ENCODE results near the gene ZNF678.

The ZNF678 gene

DNA sequence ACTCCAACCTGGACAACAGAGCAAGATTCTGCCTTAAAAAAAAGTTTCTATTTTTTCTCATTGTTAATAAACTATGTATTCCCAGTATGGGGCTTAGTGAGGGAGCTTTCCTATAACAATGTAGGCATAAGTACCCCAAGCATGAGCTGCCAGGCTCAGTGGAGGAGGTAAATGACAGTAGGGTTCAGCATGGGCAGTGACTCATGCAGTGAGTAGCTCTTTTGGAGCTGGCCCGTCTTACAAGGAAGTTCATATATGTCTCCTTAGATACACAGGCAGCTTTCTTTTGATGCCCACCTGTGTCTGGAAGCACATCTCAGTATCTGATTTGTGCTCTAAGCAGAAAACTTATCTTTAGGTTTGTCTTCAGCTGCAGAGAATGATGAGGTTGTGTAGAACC is 57.9 kb downstream of the ZNF678 start:
- no peak for DNase-seq
- H3K4me3 ChIP-seq: no peak overlapping the region
- H3K36me3 ChIP-seq: peaks cover 7 to 31% (median 16%) of the 10 kb centered on the region in 3 donors
- TF ChIP-seq, protein P1, sequence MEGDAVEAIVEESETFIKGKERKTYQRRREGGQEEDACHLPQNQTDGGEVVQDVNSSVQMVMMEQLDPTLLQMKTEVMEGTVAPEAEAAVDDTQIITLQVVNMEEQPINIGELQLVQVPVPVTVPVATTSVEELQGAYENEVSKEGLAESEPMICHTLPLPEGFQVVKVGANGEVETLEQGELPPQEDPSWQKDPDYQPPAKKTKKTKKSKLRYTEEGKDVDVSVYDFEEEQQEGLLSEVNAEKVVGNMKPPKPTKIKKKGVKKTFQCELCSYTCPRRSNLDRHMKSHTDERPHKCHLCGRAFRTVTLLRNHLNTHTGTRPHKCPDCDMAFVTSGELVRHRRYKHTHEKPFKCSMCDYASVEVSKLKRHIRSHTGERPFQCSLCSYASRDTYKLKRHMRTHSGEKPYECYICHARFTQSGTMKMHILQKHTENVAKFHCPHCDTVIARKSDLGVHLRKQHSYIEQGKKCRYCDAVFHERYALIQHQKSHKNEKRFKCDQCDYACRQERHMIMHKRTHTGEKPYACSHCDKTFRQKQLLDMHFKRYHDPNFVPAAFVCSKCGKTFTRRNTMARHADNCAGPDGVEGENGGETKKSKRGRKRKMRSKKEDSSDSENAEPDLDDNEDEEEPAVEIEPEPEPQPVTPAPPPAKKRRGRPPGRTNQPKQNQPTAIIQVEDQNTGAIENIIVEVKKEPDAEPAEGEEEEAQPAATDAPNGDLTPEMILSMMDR (IDR thresholded peaks at IDR 0.05): no peak
- H3K4me1 ChIP-seq: no peaks in the 10 kb centered on the region
- H3K9me3 ChIP-seq: peaks cover 0 to 25% (median 7%) of the 10 kb centered on the region in 3 donors
- no peak overlapping the region for H3K27ac ChIP-seq
- intact Hi-C loops (cut with DNase I; ENCODE audit: low total_unique reads): no loop called here
- H3K27me3 ChIP-seq: no peaks in the 10 kb centered on the region

DNA sequence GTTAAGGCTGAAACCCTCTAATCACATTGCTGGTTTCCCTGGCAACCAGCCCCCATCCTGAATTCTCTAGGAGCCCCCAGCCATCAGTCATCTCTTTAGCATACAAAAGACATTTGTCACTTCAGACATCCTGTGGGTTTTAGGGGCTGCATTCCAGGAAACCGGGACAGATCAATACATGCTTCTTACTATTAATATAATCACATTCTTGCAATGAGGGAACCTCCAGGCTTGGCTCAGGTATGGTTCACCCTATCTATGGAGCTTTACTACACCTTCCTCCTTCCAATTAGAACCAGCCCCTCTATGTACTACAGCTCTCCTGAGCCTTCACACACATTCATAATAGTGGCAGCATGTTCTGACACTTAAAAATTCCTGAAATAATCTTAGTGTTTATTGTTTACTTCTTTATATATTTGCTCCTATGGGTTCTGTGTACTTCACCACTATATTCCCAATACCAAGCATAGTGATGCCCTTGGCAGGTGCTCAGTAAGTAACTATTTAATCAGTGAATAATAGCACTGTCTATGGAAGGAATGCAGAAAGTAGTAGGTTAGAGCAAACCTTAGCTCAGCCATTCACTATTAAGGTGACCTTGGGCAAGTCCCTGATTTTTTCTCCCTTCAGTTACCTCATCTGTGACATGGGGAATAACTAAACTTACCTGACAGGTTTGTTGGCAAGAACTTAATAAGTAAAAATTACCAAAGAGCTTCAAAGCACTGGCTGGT is 59.6 kb downstream of the ZNF678 start:
- intact Hi-C loops (cut with DNase I; ENCODE audit: low total_unique reads): no loop called here
- H3K36me3 ChIP-seq: peaks cover 7 to 23% (median 16%) of the 10 kb centered on the region in 3 donors
- H3K4me3 ChIP-seq: no peak overlapping the region
- DNase-seq: no peak
- no peak overlapping the region for H3K27ac ChIP-seq
- TF ChIP-seq, protein P1 (IDR thresholded peaks at IDR 0.05): no peak
- no peaks in the 10 kb centered on the region for H3K27me3 ChIP-seq
- H3K9me3 ChIP-seq: peaks cover 0 to 40% (median 7%) of the 10 kb centered on the region in 3 donors
- H3K4me1 ChIP-seq: no peaks in the 10 kb centered on the region

DNA sequence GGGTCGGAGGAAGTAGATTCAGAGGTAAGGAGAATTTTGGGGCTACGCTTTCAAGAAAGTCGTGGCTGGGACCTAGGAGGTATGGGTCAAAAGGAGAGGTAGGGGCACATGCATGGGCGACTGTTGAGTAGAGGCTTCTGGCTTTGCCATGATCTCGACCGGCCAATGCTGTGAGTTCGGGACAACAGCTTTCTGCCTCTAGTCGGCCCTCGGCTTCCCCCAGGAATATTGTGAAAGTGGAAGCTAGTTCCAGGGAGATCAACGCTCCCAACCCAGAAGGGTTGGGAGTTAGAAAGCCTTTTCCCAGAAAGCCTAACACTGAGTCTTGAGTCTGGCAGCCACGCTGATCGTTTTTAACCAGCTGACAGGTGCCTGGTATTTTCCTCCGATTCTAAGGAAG is 69.0 kb downstream of the ZNF678 start:
- H3K27me3 ChIP-seq: no peaks in the 10 kb centered on the region
- no peak for DNase-seq
- H3K4me1 ChIP-seq: no peaks in the 10 kb centered on the region
- H3K9me3 ChIP-seq: peaks cover 5 to 78% (median 29%) of the 10 kb centered on the region in 3 donors
- TF ChIP-seq, protein P1 (IDR thresholded peaks at IDR 0.05): no peak
- H3K36me3 ChIP-seq: peaks cover 0 to 24% (median 8%) of the 10 kb centered on the region in 3 donors
- H3K27ac ChIP-seq: no peak overlapping the region
- no peak overlapping the region for H3K4me3 ChIP-seq
- intact Hi-C loops (cut with DNase I; ENCODE audit: low total_unique reads): no loop called here

DNA sequence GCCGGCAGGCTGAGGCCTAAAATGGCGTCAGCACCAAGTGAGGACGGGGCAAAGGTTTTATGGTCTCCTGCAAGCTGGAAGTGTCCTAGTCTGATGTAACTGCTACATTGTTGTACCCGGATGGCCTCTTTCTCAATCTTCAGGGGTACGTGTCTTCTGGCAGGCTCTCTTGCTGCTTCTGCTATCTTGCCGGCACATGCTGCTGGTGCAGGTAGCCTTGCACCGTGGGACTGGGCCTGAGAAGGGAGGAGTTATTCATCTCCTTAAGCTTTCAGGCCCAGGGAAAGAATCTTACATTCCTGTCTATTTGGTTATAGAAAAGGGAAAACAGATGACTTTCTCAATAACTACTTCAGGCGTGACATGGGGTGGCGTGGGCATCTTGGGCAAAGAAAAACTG is 72.2 kb downstream of the ZNF678 start:
- H3K27me3 ChIP-seq: no peaks in the 10 kb centered on the region
- peaks cover 5 to 88% (median 53%) of the 10 kb centered on the region in 3 donors for H3K9me3 ChIP-seq
- no peak for DNase-seq
- no peak overlapping the region for H3K4me3 ChIP-seq
- intact Hi-C loops (cut with DNase I; ENCODE audit: low total_unique reads): no loop called here
- H3K36me3 ChIP-seq: peaks cover 3 to 35% (median 13%) of the 10 kb centered on the region in 3 donors
- no peak overlapping the region for H3K27ac ChIP-seq
- TF ChIP-seq, protein P1 (IDR thresholded peaks at IDR 0.05): no peak
- H3K4me1 ChIP-seq: no peaks in the 10 kb centered on the region

DNA sequence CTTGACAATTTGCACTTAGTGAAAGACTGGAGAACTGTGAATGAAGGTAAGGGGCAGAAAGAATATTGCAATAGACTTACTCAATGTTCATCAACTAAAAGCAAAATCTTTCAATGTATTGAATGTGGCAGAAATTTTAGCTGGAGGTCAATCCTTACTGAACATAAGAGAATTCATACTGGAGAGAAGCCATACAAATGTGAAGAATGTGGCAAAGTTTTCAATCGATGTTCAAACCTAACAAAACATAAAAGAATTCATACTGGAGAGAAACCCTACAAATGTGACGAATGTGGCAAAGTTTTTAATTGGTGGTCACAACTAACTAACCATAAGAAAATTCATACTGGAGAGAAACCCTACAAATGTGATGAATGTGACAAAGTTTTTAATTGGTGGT is 91.1 kb downstream of the ZNF678 start:
- no peaks in the 10 kb centered on the region for H3K4me1 ChIP-seq
- peaks cover 38 to 97% (median 85%) of the 10 kb centered on the region in 3 donors for H3K36me3 ChIP-seq
- DNase-seq: no peak
- intact Hi-C loops (cut with DNase I; ENCODE audit: low total_unique reads): no loop called here
- H3K9me3 ChIP-seq: peaks cover 27 to 100% (median 92%) of the 10 kb centered on the region in 3 donors
- H3K27me3 ChIP-seq: no peaks in the 10 kb centered on the region
- no peak overlapping the region for H3K4me3 ChIP-seq
- TF ChIP-seq, protein P1 (IDR thresholded peaks at IDR 0.05): no peak
- H3K27ac ChIP-seq: no peak overlapping the region

Data from tibial artery (tissue), 4 donors.